Suppressor macrophage treated with lipopolysaccharide for 1 hour (primary cell): ENCODE measurements around the gene RSL1D1.
"Not testable (repeated sequence)": the region's sequence is repeated elsewhere in the genome, so short reads cannot be mapped to it uniquely, and the experiment has no call there.

Source experiments
- DNase-seq, 3 donors: peaks; one replicate each; pipeline ENCODE4 v3.0.0-alpha.2; 2020 to 2022

Gene RSL1D1

DNA sequence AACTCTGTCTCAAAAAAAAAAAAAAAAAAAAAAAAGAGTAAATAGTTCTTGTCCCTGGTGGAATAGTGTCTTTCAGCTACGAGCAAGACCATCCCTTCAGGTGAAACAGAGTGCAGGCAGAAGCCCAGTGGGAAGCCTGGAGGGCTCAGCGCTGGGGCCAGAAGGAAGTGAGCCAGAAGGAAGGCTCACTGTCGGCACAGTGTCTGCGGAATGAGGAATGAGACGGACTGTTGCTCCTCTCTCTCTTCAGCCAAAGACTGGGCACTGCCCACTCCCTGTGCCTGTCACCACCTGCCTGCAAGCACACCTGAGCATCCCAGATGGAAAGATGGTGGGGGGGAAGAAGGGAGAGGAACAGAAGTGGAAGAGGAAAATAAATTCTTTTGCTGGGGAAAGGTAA lies 7.5 kb downstream of the RSL1D1 start:
- DNase-seq: no peak

DNA sequence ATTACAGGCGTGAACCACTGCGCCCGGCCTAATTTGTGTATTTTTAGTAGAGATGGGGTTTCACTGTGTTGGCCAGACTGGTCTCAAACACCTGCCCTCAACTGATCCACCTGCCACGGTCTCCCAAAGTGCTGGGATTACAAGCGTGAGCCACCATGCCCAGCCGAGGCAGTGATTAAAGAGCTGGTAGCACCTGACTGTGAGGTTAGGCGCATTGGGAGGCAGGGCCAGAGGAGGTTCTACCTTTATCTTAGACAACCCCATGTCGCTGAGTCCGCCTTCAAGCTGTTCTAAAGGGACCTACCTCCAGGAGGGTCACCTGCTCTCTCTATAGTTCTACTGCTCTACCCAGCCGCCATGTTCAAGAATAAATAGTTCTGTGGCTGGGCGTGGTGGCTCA lies 8.1 kb downstream of the RSL1D1 start:
- no peak for DNase-seq

DNA sequence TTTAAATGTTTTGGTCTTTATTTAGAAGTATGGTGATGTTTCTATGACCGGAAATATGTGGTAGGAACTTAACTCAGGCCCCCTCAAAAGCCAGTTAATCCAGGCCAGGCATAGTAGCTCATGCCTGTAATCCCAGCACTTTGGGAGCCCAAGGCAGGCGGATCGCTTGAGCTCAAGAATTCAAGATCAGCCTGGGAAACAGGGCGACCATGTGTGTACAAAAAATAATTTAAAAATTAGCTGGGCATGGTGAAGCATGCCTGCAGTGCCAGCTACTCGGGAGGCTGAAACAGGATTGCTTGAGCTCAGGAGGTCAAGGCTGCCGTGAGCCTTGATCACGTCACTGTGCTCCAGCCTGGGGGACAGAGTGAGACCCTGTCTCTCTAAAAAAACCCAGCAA lies 10.3 kb downstream of the RSL1D1 start:
- DNase-seq: no peak

DNA sequence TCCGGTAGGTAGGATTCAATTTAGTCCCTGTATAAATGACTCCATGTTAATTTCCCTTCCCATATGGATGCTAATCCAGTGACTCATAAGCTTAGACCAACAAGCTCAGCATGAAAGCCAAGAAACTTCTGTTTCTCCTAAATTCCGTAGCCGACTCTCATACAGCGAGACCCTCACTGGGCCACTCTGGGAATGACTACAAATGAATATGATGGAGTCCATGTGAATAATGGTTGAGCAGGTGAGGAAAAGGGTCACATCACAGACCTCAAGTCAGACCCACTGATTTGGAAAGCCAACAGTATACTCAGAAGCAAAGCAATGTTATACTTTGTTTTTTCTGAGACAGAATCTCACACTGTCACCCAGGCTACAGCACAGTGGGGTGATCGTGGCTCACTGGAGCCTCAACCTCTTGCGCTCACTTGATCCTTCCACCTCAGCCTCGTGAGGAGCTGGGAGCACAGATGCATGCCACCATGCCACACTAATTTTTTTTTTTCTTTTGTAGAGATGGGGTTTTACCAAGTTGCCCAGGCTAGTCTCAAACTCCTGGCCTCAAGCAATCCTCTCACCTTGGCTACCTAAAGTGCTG lies 14.6 kb downstream of the RSL1D1 start:
- no peak for DNase-seq

DNA sequence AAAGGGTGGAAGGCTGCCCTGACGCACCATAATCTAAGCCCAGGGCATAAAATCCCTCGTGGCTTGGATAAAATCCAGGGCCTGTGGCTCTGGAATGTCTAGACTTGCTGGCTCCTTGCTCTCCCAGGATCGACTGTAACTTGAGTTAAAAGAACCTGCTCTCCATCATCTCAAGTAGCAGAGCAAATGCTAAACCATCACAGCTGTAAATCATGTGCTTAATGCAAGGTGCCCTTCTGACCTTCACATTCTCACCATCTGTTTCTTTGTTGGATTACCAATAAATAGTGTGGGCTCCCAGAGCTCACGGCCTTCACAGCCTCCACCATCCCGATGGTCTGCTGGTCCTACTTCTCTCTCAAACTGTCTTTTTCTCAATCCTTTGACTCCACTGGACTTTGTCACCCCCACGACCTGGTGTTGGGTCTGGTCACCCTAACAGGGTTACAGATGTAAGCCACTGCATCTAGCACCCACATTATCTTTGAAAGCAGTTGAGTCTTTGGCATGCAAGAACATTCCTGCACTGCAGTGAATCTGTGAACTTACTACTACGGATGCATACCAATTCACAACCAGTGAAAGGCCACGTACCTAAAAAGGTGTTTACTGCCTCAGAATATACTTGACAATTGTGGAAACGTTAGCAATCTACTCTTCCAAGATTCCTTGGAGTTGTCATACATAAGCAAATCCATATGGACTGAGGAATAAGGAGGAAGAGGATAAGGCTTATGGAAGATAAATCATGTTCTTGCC lies 15.3 kb downstream of the RSL1D1 start:
- no peak for DNase-seq

DNA sequence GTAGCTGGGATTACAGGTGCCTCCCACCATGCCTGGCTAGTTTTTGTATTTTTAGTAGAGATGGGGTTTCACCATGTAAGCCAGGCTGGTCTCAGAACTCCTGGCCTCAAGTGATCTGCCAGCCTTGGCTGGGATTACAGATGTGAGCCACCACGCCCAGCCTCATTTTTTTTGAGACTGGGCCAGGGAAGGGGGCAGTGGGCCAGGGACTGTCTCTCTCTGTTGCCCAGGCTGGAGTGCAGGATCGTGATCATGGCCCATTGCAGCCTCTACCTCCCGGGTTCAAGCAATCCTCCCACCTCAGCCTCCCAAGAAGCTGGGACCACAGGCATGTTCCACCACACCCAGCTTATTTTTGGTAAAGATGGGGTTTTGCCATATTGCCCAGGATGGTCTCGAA lies 16.0 kb downstream of the RSL1D1 start:
- no peak for DNase-seq

DNA sequence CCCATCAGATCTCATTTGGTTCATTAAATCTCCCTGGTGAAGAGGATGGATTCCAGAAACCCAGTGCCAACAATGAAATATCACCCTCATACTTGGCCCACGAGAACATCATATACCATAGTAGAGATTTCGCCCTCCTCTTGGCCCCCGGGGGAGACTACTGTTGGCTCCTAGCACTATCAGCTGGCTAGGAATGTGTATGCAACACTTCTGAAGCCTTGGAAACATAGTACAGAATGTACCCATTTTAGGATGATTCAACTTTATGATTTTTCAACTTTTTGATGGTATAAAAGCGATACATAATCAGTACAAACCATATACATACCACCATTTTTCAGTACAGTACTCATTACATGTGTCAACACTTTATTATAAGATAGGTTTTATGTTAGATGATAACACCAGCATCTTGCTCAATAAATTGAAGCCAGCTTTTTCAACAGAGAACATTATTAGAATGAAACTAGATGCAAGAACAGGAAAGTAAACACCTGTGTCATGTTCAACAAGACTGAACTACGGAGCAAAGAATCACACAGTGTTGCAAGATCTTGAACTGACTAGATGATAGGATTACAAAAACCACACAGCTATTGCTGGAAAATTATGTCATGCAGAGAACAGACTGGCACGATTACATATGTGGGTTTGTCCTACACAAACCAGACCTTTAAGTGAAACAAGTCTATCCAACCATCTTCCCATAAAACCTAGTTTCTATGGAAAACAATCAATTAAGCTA lies 17.2 kb downstream of the RSL1D1 start:
- peak; percentile 41 to 68 (median 68) for DNase-seq

DNA sequence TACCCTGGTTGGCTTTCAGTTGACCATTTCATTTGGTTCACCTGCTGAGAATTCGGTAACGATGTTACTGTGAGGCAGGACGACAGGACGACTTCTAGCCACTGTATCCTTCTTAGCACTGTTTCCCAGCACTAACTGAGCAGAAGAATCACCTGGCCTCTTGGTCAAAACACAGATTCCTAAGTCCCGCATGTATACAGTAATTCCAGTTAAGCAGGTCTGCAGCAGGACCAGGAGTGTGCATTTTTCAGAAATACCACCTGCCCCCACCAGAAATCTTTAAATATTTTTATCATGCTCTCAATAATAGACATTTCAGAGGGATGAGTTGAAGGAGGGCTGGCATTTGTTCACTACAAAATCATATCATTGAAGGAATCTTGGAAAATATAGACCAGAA lies 22.6 kb downstream of the RSL1D1 start:
- no peak for DNase-seq

DNA sequence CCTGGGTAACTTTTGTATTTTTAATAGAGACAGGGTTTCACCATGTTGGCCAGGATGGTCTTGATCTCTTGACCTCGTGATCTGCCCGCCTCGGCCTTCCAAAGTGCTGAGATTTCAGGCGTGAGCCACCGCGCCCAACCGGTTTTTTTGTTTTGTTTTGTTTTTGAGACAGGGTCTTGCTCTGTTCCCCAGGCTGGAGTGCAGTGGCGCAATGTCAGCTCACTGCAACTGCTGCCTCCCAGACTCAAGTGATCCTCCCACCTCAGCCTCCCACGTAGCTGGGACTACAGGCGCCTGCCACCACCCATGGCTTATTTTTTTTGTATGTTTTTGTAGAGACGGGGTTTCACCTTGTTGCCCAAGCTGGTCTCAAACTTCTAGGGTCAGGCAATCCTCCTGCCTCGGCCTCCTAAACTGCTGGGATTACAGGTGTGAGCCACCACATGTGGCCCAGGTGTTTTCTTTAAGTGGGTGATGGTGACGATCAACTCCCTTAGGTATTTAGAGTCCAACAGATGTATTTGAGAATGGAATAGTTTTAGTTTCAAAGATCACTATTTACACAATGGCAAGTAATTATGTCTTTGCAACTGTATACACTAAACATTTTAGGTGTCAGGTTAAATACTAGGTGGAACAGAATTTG lies 25.7 kb downstream of the RSL1D1 start:
- DNase-seq: not testable (repeated sequence)

DNA sequence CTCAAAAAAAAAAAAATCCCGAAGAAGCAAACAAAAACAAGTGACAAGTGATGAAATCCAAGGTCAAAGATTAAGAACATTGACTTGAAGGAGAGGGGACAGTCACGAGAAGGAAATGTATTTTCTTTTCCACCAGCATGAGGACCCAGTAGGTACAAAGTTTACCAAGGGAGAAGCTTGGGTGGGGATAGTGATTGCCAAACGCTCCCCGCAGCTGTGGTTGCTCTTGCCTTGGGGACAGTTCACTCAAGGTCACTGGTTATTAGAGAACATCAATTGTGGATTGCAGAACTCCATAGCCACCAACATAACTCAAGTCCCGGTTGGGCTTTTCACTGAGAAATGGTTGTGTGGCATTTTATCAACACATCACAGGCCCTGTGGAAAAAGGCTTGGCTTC lies 27.0 kb downstream of the RSL1D1 start:
- peak; percentile 79 to 85 (median 80) for DNase-seq

DNA sequence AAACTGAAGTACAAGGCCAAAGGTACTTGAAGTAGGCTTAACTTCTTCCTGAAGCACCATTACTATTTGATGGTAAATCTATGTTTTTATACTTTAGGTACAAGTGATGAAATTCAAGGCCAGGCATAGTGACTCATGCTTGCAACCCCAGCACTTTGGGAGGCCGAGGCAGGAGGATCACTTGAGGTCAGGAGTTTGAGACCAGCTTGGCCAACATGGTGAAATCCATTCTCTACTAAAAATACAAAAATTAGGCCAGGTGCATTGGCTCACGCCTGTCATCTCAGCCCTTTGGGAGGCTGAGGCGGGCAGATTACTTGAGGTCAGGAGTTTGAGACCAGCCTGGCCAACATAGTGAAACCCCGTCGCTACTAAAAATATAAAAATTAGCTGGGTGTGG lies 27.7 kb downstream of the RSL1D1 start:
- not testable (repeated sequence) for DNase-seq

DNA sequence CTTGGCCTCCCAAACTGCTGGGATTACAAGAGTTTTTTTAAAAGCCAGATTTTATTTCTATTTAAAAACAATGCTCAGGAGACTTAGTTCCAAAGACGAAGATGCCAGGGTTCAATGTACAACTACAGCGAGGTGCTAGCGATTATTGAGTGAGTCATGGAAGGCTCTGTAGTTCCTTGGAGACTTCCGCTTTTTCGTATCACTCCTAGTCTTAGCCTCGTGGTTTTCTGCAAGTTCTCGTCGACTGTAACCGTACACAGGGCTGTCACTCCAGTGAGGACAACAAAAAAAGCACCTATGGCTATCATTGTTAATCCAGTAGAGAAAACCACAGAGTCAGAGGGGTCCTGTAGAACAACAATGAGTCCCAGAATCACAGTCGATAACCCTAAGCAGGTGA lies 31.5 kb downstream of the RSL1D1 start:
- DNase-seq: peak; percentile 74 to 85 (median 84)

DNA sequence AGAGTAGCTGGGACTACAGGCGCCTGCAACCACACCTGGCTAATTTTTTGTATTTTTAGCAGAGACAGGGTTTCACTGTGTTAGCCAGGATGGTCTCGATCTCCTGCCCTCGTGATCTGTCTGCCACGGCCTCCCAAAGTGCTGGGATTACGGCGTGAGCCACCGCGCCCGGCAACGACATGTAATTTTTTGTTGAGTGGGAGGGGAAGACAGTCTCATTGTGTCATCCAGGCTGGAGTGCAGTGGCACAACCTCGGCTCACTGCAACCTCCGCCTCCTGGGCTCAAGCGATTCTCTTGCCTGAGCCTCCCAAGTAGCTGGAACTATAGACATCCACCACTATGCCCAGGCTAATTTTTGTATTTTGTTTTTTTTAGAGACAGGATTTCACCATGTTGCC lies 32.4 kb downstream of the RSL1D1 start:
- not testable (repeated sequence) for DNase-seq

DNA sequence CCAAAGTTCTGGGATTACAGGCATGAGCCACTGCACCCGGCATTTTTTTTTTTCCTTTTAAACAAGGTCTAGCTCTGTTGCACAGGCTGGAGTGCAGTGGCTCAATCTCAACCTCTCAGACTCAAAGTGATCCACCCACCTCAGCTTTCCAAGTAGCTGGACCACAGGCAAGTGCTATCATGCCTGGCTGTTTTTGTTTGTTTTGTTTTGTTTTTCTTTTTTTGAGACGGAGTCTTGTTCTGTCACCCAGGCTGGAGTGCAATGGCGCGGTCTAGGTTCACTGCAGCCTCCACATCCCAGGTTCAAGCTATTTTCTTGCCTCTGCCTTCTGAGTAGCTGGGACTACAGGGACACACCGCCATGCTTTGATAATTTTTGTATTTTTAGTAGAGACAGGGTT lies 35.2 kb downstream of the RSL1D1 start:
- no peak for DNase-seq

DNA sequence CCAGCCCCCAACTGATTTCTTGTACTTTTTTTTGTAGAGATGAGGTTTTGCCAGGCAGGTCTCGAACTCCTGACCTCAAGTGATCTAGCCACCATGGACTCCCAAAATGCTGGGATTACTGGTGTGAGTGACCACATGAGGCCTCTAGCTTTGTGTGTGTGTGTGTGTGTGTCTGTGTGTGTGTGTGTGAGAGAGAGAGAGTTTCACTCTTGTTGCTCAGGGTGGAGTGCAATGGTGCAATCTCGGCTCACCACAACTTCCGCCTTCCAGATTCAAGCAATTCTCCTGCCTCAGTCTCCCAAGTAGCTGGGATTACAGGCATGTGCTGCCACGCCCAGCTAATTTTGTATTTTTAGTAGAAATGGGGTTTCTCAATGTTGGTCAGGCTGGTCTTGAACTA lies 36.5 kb downstream of the RSL1D1 start:
- DNase-seq: peak; percentile 53 to 62 (median 56)

DNA sequence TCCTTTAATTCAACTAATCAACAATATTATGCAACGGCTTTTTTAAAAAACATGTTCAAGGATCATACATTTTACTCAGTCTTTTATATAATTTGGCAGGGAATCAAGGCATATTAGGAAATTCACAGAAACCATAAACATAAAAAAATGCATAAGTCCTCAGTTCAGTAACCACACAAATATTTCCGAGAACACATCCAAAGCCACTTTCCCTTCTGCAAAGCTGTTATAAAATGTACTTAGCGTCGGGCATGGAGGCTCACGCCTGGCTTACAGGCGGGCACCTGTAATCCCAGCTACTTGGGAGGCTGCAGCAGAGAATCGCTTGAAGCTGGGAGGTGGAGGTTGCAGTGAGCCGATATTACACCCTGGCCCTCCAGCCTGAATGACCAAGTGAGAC lies 44.6 kb downstream of the RSL1D1 start:
- DNase-seq: no peak

DNA sequence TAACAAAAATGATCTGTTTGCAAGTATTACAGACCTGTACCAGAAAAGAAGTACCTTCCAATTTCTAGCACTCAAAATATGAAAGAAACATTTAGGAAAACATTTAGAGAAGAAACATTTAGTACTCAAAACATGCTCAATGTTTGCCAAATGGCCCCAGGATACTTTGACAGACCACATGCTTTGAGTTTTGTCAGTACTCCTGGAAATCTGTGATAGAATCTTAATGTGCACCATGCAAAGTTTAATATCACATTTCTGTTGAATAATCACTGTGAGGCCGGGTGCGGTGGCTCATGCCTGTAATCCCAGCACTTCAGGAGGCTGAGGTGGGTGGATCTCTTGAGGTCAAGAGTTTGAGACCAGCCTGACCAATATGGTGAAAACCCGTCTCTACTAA lies 45.8 kb downstream of the RSL1D1 start:
- no peak for DNase-seq

DNA sequence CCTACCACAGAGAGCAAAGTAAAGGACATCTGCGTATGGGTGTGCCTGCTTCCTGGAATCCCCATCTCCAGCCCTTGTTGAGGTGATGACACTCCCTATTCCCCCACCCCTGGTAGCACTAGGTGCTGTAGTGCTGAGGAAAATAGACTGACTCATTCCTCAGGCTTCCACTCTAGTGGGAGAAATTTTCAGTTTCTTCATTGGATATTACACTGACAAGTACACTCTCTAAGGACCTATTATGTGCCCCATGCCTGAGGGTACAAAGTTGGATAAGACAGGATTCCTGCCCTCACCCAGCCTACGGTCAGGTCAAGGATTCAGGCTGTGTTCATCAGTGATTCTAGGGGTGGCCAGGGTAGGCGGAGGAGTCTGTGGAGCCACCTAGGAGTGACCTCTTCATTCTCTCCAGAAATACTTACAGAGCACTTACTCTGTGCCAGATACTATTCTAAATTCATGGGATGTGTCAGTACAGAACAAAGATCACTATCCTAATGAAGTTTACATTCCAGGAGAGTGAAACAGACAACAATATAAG lies 49.8 kb downstream of the RSL1D1 start:
- no peak for DNase-seq

DNA sequence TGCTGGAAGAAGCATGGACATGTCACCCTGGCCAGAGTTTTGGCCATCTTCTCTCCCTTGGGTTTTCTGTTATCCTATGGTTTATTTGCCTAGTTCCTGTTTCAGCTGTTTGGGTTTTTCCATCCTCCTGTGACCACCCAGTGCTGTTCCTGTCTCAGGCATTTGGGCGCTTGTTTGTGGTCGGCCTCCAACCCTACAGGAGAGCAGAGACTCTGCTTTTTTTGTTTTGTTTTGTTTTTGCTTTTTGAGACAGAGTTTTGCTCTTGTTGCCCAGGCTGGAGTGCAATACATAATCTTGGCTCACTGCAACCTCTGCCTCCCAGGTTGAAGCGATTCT lies 51.0 kb downstream of the RSL1D1 start:
- DNase-seq: peak; percentile 72 to 81 (median 80)

DNA sequence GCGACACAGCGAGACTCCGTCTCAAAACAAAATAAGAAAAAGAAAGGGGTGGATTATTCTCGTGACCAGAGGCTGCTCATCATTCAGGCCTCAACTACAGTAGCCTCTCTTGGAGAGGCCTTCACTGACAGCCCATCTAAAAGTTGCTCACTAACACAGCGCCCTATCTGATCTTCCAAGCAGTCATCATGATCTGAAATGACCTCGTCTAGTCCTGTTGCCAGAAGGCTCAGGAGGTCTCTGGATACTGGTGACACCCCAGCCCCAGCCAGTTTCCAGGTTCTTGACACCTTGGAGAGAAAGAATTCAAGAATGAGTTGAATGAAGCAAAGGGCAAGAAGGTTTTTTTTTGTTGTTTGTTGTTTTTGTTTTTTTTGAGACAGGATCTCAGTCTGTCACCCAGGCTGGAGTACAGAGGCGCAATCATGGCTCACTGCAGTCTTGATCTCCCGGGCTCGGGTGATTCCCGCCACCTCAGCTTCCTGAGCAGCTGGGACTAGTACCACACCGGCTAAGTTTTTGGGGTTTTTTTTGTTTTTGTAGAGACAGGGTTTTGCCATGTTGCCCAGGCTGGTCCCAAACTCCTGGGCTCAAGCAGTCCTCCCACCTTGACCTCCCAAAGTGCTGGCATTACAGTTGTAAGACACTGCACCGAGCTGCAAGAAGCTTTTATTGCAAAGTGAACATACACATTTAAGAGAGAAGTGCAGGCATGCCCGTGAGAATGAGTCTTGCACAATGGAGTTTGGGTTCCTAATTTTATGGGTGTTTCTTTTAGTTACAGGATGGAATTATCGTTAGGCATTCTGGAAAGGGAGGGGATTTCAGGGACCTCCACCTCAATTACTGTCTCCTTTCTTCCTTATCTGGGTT lies 51.6 kb downstream of the RSL1D1 start:
- peak; percentile 68 to 74 (median 71) for DNase-seq

DNA sequence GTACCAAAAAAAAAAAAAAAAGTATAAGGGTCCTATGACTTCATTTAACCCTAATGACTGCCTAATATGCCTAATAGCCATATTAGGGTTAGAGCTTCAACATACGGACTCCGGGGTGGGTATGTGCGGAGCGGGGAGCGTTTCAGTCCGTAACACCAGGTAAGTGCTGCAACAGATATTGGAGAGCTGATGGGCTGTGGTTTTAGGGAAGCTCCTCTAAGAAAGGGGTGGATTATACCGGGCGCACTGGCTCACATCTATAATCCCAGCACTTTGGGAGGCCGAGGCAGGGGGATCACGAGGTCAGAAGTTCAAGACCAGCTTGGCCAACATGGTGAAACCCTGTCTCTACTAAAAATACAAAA lies 52.3 kb downstream of the RSL1D1 start:
- DNase-seq: no peak

DNA sequence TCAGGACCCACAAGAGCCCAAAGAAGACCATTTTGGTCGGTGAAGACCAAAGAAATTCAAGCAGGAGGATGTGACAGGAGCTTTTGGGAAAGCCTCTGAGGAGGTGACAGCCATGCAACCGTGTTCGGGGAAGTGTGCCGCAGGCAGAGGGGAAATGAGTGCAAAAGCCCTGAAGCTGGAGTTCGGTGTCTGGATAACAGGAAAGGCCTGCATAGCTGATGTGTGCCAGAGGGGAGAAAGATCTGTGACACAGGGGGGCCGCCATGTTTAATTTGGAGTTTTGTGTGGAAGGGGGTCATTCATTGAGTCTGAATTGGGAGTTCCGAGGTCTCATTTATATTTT lies 53.4 kb downstream of the RSL1D1 start:
- DNase-seq: peak; percentile 29 to 41 (median 41)
